Measurements from ENCODE around the gene RNF145.

Gene RNF145

GRCh38 chr5:159217236-159217635 lies 7.9 kb upstream of the RNF145 start:
- no peak for DNase-seq

DNA sequence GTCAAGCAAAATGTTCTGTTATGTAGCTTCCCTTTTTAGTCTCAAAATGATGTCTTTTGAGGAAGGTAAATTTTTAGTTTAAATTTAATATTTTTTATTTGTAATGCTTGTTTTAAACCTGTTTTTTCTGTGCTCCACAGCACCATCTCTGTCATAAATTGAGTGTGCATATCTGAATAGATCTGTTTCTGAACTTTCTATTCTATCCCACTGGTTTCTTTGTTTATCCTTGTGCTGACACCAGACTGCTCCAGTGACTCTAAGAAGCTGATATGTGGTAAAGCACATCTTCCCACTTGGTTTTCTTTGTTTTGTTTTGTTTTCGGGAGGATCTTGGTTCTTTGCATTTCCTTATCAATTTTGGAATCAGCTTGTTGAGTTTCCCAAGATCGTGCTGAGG lies 7.1 kb upstream of the RNF145 start:
- DNase-seq: no peak

GRCh38 chr5:159215886-159216285 lies 6.5 kb upstream of the RNF145 start:
- no peak for DNase-seq

DNA sequence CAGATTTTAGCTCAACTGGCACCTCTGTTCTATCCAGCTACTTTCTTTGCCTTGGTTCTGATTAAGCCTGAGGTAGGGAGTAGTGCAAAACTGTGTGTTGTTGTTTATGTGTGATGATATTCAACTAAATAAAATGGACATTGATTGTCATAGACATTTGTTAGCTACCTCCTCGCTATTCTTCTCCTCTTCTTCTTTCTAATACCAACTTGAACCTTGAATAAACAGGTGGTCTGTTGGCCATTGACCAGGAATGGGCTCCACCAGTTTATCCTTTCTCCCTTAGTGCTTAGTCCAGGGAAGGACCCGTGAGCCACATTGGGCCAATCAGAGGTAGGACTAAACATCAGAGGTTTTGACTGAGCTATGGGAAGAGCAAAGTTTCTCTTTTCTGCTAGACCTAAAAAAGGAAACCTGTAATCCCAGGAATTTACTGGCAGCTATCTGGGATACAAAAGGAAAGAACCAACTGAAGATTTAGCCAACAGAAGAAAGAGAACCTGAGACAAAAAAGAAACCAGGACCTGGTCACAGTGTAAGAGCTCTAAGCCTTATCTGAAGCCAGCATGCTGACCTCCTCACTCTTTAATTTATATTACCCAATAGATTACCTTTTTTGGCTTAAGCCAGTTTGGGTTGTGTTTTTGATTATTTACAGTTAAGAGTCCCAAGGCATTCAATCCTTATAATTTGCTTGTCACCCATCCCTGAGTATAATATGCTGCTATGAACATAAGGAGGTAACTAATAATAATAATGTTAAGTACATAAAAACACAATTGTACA lies 5.3 kb upstream of the RNF145 start:
- no peak for DNase-seq

DNA sequence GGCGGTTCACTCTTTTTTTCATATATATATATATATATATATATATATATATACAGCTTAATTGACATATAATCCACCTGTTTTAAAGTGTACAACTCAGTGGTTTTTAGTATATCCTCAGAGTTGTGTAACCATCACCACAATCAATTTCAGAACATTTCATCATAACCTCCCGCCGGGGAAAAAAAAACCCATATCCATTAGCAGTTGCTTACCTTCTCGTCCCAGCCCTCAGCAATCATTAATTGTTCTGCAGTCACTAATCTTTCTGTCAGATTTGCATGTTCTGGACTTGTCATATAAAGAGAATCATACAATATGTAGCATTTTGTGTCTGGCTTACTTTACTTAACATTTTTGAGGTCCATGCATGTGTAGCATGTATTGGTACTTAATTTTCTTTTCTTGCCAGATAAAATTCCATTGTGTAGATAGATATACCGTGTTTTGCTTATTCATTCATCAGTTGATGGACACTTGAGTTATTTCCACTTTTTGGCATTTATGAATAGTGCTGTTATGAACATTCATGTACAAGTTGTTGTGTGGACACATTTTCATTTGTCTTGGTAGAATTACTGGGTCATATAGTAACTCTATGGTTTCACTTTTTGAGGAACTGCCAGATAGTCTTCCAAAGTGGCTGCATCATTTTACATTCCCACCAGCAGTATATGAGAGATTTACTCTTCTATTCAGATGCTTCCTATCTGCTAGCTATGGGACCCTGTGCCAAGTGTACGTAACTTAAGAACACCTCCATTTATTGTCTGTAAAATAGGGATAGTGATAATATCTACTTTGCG lies 3.5 kb upstream of the RNF145 start:
- peak; percentile 34 for DNase-seq

GRCh38 chr5:159211729-159212174 lies 2.4 kb upstream of the RNF145 start:
- DNase-seq: no peak

GRCh38 chr5:159210846-159211245 lies 1.5 kb upstream of the RNF145 start:
- no peak for DNase-seq

DNA sequence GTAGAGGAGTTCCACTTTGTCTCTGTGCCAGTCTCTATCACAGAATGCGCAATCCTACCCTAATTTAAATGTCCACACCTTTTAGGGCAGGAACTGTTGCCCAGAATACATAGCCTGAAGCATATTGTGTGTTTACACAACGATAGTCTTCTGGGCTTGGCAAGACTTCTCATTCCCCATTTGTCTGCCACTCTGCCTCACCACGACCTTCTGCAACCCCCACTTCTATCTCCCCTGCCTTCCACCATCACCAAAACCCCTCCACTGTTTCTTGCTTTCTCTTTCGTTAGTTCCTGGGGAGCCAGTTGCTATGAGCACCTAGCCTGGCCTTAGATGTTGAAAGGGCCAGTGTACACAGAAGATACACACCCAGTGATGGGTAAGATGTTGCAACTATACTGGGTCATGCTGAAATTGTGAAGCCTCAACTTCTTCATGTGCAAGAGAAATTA lies 883 bp upstream of the RNF145 start:
- peak; percentile 64 for DNase-seq

DNA sequence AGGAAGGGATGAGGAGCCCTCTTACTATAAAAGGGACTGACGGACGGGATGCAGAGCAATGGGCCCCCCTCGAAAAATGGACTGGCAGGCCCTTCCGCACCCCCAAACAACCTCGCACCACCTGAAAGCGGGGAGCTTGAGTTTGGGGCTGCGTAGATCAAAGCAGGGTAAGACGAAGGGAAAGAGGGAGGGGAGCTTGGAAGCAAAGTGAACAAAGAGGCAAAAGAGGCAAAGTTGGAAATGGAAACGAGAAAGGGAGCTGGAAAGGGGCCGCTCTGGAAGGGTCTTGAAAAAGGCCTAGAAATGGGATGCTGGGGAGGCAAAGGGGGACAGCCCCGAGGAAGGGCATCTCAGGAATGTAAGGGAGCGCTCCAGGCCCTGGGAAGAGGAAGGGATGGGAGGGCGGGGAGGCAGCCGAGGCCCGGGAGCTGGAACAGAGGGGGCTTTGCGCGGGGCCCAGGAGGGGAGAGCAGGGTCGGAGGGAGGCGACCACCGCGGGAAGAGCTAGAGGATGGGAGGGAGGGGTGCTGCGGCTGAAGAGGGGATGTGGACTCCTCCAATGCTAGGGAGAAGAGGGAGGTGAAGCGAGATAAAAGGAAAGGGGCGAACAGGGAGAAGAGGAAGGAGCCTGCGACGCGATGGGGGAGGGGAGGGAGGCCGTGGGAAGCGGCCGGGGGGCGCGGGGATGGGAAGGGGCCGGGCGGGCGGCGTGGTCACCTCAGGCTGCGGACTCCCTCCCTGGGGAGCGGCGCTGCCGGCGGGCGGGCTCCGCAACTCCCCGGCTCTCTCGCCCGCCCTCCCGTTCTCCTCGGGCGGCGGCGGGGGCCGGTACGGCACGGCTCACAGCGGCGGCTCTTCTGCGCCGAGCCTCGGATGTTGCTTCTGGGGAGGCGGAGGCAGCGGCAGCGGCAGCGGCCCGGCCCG lies 577 bp downstream of the RNF145 start:
- DNase-seq: peak; percentile 33

DNA sequence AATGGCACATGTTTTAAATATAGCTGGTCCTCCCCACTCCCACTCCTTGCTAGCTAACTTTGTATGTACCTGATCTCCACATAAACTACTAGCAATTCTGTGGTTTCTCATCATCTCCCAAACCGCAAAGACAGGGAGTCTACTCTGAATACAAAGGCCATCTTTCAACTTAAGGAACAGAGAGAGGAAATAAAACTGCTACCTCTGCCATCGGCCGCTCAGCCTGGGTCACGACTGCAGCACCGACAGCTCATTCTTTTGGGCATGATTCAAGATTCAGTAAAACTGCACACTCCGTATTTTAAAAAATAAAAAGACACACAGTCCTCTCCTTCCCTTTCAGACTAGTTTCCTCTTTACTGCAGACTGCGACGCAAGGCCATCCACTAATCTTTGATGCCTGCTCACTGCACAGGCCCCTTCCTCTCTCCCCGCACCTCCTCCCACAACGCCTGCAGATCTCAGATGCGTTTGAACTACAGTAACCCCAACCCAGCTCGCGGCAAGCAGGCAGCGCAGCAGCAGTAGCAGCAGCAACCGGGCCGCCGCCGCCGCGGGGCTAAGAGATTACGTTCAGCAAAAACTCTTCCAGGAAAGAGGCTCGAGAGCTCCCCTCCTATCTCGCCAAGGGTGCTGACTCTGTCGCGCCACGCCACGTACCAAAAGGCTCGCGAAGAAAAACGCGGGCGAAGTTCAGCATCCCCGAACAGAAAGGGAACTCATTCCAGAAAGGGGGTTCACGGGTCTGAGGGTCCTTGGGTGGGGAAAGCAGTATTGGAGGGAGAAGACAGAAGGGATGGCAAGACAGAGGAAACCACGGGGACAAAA lies 1.5 kb downstream of the RNF145 start:
- peak; percentile 80 for DNase-seq

DNA sequence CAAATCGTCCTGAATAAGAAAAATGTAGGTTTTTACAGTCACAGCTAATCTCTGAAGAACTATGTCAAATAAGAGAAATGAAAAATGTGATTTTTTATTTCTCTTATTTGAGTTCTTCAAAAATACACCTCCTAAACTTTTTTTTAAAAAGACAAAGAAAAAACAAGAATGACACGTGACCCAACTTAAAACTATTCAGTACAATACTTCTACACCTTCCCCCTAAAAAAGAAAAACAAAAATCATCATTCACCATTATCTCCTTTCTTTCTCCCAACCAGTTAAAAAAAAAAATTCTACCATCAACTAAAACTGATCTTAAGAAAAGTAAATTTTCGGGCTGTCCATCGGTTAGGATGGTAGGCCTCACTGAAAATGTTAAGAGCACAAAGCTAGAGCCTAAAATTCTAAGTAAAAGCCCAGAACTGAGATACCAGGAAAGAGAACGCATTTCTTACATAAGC lies 2.1 kb downstream of the RNF145 start:
- no peak for DNase-seq

DNA sequence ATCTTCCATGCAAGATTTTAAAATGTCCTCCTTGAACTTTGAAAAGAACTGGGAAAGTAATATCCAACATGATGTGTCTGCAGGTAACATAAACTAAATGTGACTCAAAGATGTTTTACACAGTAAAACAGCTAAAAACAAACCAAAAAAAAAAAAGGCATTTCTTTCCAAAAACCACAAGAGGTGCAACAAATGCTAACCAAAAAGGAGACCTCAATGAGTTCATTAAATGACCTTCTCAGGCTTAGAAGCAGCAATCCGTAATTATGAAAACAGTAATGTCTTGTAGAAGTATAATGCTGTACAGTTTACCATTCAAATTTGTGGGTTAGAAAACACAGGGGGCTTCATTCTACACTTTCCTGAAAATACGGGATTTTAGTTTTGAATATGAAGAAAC lies 2.5 kb downstream of the RNF145 start:
- no peak for DNase-seq

DNA sequence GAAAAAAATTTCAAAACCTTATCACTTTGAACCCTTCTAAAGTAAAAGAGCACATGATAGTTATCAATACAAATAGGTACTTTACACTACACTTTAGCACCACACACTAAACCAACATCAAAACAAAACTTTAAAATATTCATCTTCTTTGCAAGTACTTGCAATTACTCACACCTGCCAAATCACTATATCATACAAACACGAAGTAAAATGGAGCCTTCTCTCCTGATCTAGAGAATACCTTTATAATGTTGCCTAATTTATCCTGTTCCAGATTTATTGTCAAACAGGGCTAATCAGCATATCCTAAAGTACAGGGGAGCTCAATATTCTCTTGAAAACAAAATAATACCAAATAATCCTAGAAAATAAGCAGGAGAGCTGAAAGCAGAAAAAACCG lies 3.0 kb downstream of the RNF145 start:
- no peak for DNase-seq

DNA sequence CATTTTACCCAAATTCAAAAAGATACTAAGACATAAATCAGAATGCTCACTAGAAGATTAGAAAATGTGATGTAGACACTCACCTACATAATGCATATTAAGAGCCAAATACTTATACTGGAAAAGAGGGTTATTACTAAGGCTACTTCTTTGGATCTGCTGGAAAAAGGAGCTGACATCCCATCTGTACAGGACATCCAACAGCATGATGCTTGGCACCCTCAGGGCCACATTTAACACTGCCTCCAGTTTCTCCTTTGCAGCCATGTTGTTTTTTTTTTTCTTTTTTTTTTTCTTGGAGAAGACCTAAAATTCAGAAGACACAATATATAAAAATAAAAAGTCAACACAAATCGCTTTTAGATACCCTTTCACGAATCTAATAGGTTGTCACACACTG lies 6.0 kb downstream of the RNF145 start:
- no peak for DNase-seq

- DNase-seq: no peak
Measured at GRCh38 chr5:159202151-159202550, 7.2 kb downstream of the RNF145 start.

DNA sequence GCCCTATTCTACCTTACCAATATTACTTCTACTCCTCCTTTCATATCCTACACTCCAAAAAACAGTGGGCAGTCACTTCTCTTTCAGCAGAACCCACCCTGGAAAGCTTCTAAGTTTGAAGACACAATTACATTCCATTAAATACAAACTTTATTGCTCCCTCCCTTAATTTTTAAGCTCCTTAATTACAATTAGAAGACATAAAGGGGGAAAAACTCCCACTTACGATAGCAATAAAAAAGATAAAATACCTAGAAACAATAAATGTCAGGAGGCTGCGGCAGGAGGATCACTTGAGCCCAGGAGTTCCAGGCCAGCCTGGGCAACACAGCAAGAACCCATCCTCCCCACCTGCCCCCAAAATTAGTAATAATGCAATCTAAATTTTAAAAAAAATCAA lies 9.6 kb downstream of the RNF145 start:
- DNase-seq: no peak

DNA sequence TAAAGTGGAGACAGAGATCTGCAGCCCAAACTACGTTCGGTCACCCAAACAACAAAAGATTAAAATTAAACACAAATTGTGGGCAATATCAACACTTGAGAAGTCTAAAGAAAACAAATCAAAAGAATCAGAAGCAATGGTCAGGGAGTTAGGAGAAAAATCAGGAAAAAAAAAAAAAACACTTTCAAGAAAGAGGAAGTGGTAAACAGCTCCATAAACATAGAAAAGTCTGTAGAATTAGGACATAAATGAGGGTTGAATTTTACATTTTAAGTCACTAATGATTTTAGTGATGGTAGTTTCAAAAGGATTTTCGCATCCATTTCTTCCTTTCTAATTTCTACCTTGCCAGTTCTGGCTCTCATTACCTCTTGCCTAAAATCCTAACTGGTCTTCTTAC lies 10.1 kb downstream of the RNF145 start:
- DNase-seq: no peak

- peak; percentile 61 for DNase-seq
Measured at GRCh38 chr5:159198063-159199036, 11.0 kb downstream of the RNF145 start.

GRCh38 chr5:159195775-159196174 lies 13.6 kb downstream of the RNF145 start:
- DNase-seq: no peak

DNA sequence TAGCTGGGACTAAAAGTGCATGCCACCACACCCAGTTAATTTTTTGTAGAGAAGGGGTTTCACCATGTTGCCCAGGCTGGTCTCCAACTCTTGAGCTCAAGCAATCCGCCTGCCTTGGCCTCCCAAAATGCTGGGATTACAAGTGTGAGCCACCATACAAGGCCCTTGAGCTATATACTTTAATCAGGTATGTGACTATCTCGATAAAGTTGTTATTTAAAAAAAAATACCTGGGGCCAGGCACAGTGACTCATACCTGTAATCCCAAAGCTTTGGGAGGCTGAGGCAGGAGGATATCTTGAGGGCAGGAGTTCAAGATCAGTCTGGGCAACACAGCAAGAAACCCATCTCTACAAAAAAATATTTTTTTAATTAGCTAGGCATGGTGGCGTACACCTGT lies 19.2 kb downstream of the RNF145 start:
- DNase-seq: no peak

GRCh38 chr5:159189310-159189709 lies 20.0 kb downstream of the RNF145 start:
- DNase-seq: no peak
